ENCODE data around the gene SPCS3.

- TF ChIP-seq CTCF (IDR thresholded peaks at IDR 0.05; ENCODE audit: poor library complexity), result no peak
- TF ChIP-seq EZH2 (IDR thresholded peaks at IDR 0.05; ENCODE audit: borderline replicate concordance), result no peak
- TF ChIP-seq EZH2phosphoT487 (IDR thresholded peaks at IDR 0.05; ENCODE audit: low read depth, severe bottlenecking, unreplicated experiment), result no peak
These were observed 37.8 kb downstream of the SPCS3 start for GRCh38 chr4:176357359-176358082.
